Hepatocyte (in vitro differentiated cells): ENCODE results near the gene DENND1A. TPM values are rescaled to one million over a fixed set of nuclear protein-coding genes. Genes with fewer than 3 reads are reported as not detected.

Experiments
- DNase-seq: peaks from one replicate; pipeline ENCODE4 v3.0.0-alpha.2; 2016; ENCODE audit warnings: low spot score
- H2AFZ ChIP-seq: fragments of 200-600 bp; sonication (generic); 2 replicates; pipeline ENCODE4 v1.6.0; 2016; ENCODE audit warnings: antibody characterized with exemption, mild to moderate bottlenecking
- H3K27ac ChIP-seq: fragments of 200-600 bp; sonication (generic); 2 replicates; pipeline ENCODE4 v1.5.1; 2016; ENCODE audit warnings: mild to moderate bottlenecking
- H3K27me3 ChIP-seq: fragments of 200-600 bp; sonication (generic); 2 replicates; pipeline ENCODE4 v1.6.1; 2016
- H3K36me3 ChIP-seq: fragments of 200-600 bp; sonication (generic); replicated peaks from 2 replicates; pipeline ENCODE4 v1.5.1; 2016; ENCODE audit warnings: low read depth; ENCODE audit not compliant: insufficient read depth
- H3K4me1 ChIP-seq: fragments of 200-600 bp; sonication (generic); 2 replicates; pipeline ENCODE4 v1.5.1; 2016; ENCODE audit warnings: mild to moderate bottlenecking, moderate library complexity; ENCODE audit not compliant: insufficient read depth
- H3K4me2 ChIP-seq: fragments of 200-600 bp; sonication (generic); 2 replicates; pipeline ENCODE4 v1.6.0; 2016
- H3K4me3 ChIP-seq: fragments of 200-600 bp; sonication (generic); 2 replicates; pipeline ENCODE4 v1.5.1; 2016; ENCODE audit warnings: mild to moderate bottlenecking
- H3K79me2 ChIP-seq: fragments of 200-600 bp; sonication (generic); 2 replicates; pipeline ENCODE4 v1.6.0; 2017; ENCODE audit warnings: mild to moderate bottlenecking
- H3K9me2 ChIP-seq: fragments of 200-600 bp; sonication (generic); replicated peaks from 2 replicates; pipeline ENCODE4 v1.6.0; 2017; ENCODE audit warnings: mild to moderate bottlenecking; ENCODE audit not compliant: insufficient read depth
- H3K9me3 ChIP-seq: fragments of 200-600 bp; sonication (generic); 2 replicates; pipeline ENCODE4 v1.5.1; 2016; ENCODE audit warnings: low read depth, mild to moderate bottlenecking
- H4K20me1 ChIP-seq: fragments of 200-600 bp; sonication (generic); 2 replicates; pipeline ENCODE4 v1.6.0; 2016; ENCODE audit warnings: mild to moderate bottlenecking; ENCODE audit not compliant: insufficient read depth, poor library complexity, severe bottlenecking
- CTCF ChIP-seq: fragments of 200-600 bp; sonication (generic); IDR thresholded peaks from 2 replicates; pipeline ENCODE4 v1.5.1; 2016; ENCODE audit warnings: antibody characterized with exemption, mild to moderate bottlenecking; ENCODE audit not compliant: poor library complexity
- EZH2 ChIP-seq: fragments of 200-600 bp; sonication (generic); IDR thresholded peaks from 2 replicates; pipeline ENCODE4 v1.6.1; 2016; ENCODE audit warnings: antibody characterized with exemption, mild to moderate bottlenecking, borderline replicate concordance
- EZH2phosphoT487 ChIP-seq: fragments of 200-600 bp; sonication (generic); IDR thresholded peaks from one replicate; pipeline ENCODE4 v1.6.1; 2018; ENCODE audit warnings: antibody characterized with exemption, mild to moderate bottlenecking, low read depth, moderate library complexity; ENCODE audit not compliant: unreplicated experiment, severe bottlenecking
- WGBS: methylation state at CpG from one replicate; pipeline ENCODE4 v1.1.6; 2016; ENCODE audit warnings: low lambda C conversion rate; ENCODE audit errors: missing lambda C conversion rate; 5-methylcytosine and 5-hydroxymethylcytosine counted together
- polyA plus RNA-seq: library from polyadenylated mRNA; unstranded; fragments of >200 nt; fragmentation: Nextera tagmentation; extraction: Ambion mirVana; gene quantifications from 2 replicates; pipeline ENCODE4 v1.2.1, GENCODE V29; 2016
- total RNA-seq: library from RNA; depleted of rRNA; stranded (reverse); fragments of >200 nt; gene quantifications from 2 replicates; pipeline ENCODE4 v1.2.3, GENCODE V29; 2014

The DENND1A gene
- total and polyA plus RNA-seq, 2 experiments from 2014 or later = 24.0 to 28.9 TPM

- DNase-seq = peak; percentile 35
- H4K20me1 ChIP-seq = no peaks in the 10 kb centered on the region
- peak overlapping the region; percentile 13 for H3K4me2 ChIP-seq
- no peak overlapping the region for H3K27ac ChIP-seq
- H2AFZ ChIP-seq = no peak overlapping the region
- H3K36me3 ChIP-seq = no peaks in the 10 kb centered on the region
- 40% methylated on average over 6 of the region's 6 CpGs for WGBS
- no peak overlapping the region for H3K4me3 ChIP-seq
- no peaks in the 10 kb centered on the region for H3K9me3 ChIP-seq
- TF ChIP-seq CTCF (no peak), EZH2 (no peak), EZH2phosphoT487 (no peak)
- no peaks in the 10 kb centered on the region for H3K9me2 ChIP-seq
- no peaks in the 10 kb centered on the region for H3K79me2 ChIP-seq
- no peaks in the 10 kb centered on the region for H3K27me3 ChIP-seq
- peaks cover 15% of the 10 kb centered on the region for H3K4me1 ChIP-seq
Measured at GRCh38 chr9:123757547-123757946, 172.4 kb downstream of the DENND1A start.

GRCh38 chr9:123756484-123757106 is 173.3 kb downstream of the DENND1A start:
- H3K79me2 ChIP-seq = no peaks in the 10 kb centered on the region
- H3K36me3 ChIP-seq = no peaks in the 10 kb centered on the region
- no peaks in the 10 kb centered on the region for H3K9me2 ChIP-seq
- H3K4me1 ChIP-seq = peaks cover 5% of the 10 kb centered on the region
- no peaks in the 10 kb centered on the region for H4K20me1 ChIP-seq
- 73% methylated on average over 4 of the region's 4 CpGs for WGBS
- H3K27me3 ChIP-seq = no peaks in the 10 kb centered on the region
- no peaks in the 10 kb centered on the region for H3K9me3 ChIP-seq
- no peak for DNase-seq
- no peak for TF ChIP-seq EZH2
- no peak for TF ChIP-seq EZH2phosphoT487
- no peak for TF ChIP-seq CTCF
- no peak overlapping the region for H3K27ac ChIP-seq
- H3K4me2 ChIP-seq = no peak overlapping the region
- no peak overlapping the region for H3K4me3 ChIP-seq
- H2AFZ ChIP-seq = no peak overlapping the region

GRCh38 chr9:123753669-123754258 is 176.2 kb downstream of the DENND1A start:
- 98% methylated on average over 2 of the region's 2 CpGs for WGBS
- H3K4me2 ChIP-seq = no peak overlapping the region
- no peak overlapping the region for H2AFZ ChIP-seq
- H3K79me2 ChIP-seq = no peaks in the 10 kb centered on the region
- no peaks in the 10 kb centered on the region for H3K36me3 ChIP-seq
- H3K4me3 ChIP-seq = no peak overlapping the region
- H3K27me3 ChIP-seq = no peaks in the 10 kb centered on the region
- H3K27ac ChIP-seq = no peak overlapping the region
- no peak for DNase-seq
- no peaks in the 10 kb centered on the region for H4K20me1 ChIP-seq
- no peak for TF ChIP-seq CTCF
- TF ChIP-seq EZH2phosphoT487 = no peak
- no peak for TF ChIP-seq EZH2
- H3K4me1 ChIP-seq = peaks cover 4% of the 10 kb centered on the region
- no peaks in the 10 kb centered on the region for H3K9me2 ChIP-seq
- no peaks in the 10 kb centered on the region for H3K9me3 ChIP-seq
